ENCODE results near the gene ZNF417.

Gene ZNF417

GRCh38 chr19:57935731-57936130 lies 19.3 kb upstream of the ZNF417 start:
- Histone ChIP-seq H3K4me3 (ENCODE audit: low read length) (no peak overlapping the region), H3K9me3 (replicated peaks; ENCODE audit: insufficient read depth, low read length) (no peaks in the 10 kb centered on the region), H2AFZ (ENCODE audit: low read length) (no peak overlapping the region), H3K9me2 (replicated peaks; ENCODE audit: insufficient read depth, low read length) (no peaks in the 10 kb centered on the region), H3K9ac (ENCODE audit: low read length) (no peak overlapping the region), H3F3A (ENCODE audit: insufficient read depth, low read length) (no peaks in the 10 kb centered on the region), H3K4me2 (ENCODE audit: low read depth, low read length) (no peak overlapping the region), H3K27me3 (replicated peaks; ENCODE audit: insufficient read depth, low read length) (no peaks in the 10 kb centered on the region), H3K27ac (ENCODE audit: low read length) (no peak overlapping the region), H3K4me1 (ENCODE audit: low read length) (no peaks in the 10 kb centered on the region), H3K79me2 (ENCODE audit: low read length) (no peaks in the 10 kb centered on the region), H4K20me1 (ENCODE audit: insufficient read depth, low read length) (no peaks in the 10 kb centered on the region), H3K36me3 (replicated peaks; ENCODE audit: insufficient read depth, low read length) (no peaks in the 10 kb centered on the region)
- DNase-seq = no peak
- TF ChIP-seq EZH2phosphoT487 (IDR thresholded peaks at IDR 0.05; ENCODE audit: low read length) (no peak), EZH2 (optimal IDR thresholded peaks at IDR 0.05; ENCODE audit: low read depth, low read length) (no peak)
- TF ChIP-seq, protein P1, sequence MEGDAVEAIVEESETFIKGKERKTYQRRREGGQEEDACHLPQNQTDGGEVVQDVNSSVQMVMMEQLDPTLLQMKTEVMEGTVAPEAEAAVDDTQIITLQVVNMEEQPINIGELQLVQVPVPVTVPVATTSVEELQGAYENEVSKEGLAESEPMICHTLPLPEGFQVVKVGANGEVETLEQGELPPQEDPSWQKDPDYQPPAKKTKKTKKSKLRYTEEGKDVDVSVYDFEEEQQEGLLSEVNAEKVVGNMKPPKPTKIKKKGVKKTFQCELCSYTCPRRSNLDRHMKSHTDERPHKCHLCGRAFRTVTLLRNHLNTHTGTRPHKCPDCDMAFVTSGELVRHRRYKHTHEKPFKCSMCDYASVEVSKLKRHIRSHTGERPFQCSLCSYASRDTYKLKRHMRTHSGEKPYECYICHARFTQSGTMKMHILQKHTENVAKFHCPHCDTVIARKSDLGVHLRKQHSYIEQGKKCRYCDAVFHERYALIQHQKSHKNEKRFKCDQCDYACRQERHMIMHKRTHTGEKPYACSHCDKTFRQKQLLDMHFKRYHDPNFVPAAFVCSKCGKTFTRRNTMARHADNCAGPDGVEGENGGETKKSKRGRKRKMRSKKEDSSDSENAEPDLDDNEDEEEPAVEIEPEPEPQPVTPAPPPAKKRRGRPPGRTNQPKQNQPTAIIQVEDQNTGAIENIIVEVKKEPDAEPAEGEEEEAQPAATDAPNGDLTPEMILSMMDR (IDR thresholded peaks at IDR 0.05; ENCODE audit: low read length) = no peak

DNA sequence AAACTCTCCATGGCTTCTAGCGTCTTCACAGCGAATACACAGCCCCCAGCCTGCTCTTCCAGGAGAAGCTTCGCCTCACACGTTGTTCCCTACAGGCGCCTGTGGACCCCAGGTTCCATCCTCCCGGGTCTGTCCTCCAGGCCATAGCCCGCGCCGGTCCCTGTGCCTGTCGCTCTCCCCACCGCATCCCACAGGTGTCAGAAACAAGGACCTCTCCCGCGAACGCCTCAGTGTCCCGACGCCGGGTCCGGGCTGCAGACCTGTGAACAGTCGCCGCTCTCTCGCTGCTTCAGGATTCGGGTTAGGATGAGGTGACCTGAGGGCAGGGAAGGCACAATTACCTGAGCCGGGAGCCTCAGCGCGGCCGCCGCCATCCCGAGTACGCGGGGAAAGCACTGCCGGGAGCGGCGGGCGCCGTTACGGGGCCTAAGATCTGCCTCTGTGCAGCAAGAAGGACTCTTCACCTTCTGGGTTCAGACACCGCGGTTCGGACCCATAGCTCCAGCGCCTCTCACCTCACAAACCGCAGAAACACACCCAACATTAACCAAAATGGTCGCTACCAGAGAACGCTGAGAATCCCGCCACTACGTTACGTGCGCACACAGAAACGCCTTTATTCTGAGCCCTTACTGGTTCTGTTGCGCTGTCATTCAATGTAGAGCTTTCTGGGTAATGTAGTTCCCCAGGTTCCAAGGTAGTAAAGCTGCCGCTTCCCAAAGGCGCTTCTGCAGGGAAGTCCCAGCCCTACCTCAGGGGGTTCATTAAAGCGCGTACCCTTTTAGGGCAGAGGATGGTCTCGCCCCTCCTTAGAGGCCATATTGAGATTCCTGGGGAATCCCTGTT lies 18.7 kb upstream of the ZNF417 start, which contains the start of gene ZNF418:
ZNF418 (minus strand) TSS at position 583 of the 846 bp plus-strand sequence. CDS start 1,580 bp downstream, outside the sequence.
- Histone ChIP-seq H3K9ac (ENCODE audit: low read length) (no peak within 1 kb of the TSS), H3K27ac (ENCODE audit: low read length) (no peak within 1 kb of the TSS), H3K4me1 (ENCODE audit: low read length) (no peaks in the 10 kb centered on the region), H3K79me2 (ENCODE audit: low read length) (no peaks in the 10 kb centered on the region), H3K9me2 (replicated peaks; ENCODE audit: insufficient read depth, low read length) (no peaks in the 10 kb centered on the region), H3F3A (ENCODE audit: insufficient read depth, low read length) (no peaks in the 10 kb centered on the region), H3K4me2 (ENCODE audit: low read depth, low read length) (no peak within 1 kb of the TSS), H3K4me3 (ENCODE audit: low read length) (no peak within 1 kb of the TSS), H4K20me1 (ENCODE audit: insufficient read depth, low read length) (no peaks in the 10 kb centered on the region), H2AFZ (ENCODE audit: low read length) (no peak within 1 kb of the TSS), H3K36me3 (replicated peaks; ENCODE audit: insufficient read depth, low read length) (no peaks in the 10 kb centered on the region), H3K9me3 (replicated peaks; ENCODE audit: insufficient read depth, low read length) (no peaks in the 10 kb centered on the region), H3K27me3 (replicated peaks; ENCODE audit: insufficient read depth, low read length) (no peaks in the 10 kb centered on the region)
- DNase-seq = no peak
- TF ChIP-seq EZH2phosphoT487 (IDR thresholded peaks at IDR 0.05; ENCODE audit: low read length) (no peak), EZH2 (optimal IDR thresholded peaks at IDR 0.05; ENCODE audit: low read depth, low read length) (no peak)
- TF ChIP-seq, protein P1 (IDR thresholded peaks at IDR 0.05; ENCODE audit: low read length) = no peak

GRCh38 chr19:57927587-57927986 lies 11.2 kb upstream of the ZNF417 start:
- Histone ChIP-seq H3K27me3 (replicated peaks; ENCODE audit: insufficient read depth, low read length) (no peaks in the 10 kb centered on the region), H3F3A (ENCODE audit: insufficient read depth, low read length) (no peaks in the 10 kb centered on the region), H3K79me2 (ENCODE audit: low read length) (no peaks in the 10 kb centered on the region), H3K36me3 (replicated peaks; ENCODE audit: insufficient read depth, low read length) (no peaks in the 10 kb centered on the region), H3K9ac (ENCODE audit: low read length) (no peak overlapping the region), H3K4me2 (ENCODE audit: low read depth, low read length) (no peak overlapping the region), H3K4me1 (ENCODE audit: low read length) (no peaks in the 10 kb centered on the region), H2AFZ (ENCODE audit: low read length) (no peak overlapping the region), H3K9me2 (replicated peaks; ENCODE audit: insufficient read depth, low read length) (no peaks in the 10 kb centered on the region), H3K4me3 (ENCODE audit: low read length) (no peak overlapping the region), H3K9me3 (replicated peaks; ENCODE audit: insufficient read depth, low read length) (no peaks in the 10 kb centered on the region), H4K20me1 (ENCODE audit: insufficient read depth, low read length) (no peaks in the 10 kb centered on the region), H3K27ac (ENCODE audit: low read length) (no peak overlapping the region)
- no peak for DNase-seq
- TF ChIP-seq EZH2 (optimal IDR thresholded peaks at IDR 0.05; ENCODE audit: low read depth, low read length) = no peak
- no peak for TF ChIP-seq EZH2phosphoT487 (IDR thresholded peaks at IDR 0.05; ENCODE audit: low read length)
- TF ChIP-seq, protein P1 (IDR thresholded peaks at IDR 0.05; ENCODE audit: low read length) = no peak

Measured in MM.1S (cell line).